GM21737 (cell line): ENCODE measurements around the gene UACA.
"Not testable (repeated sequence)": the region's sequence is repeated elsewhere in the genome, so short reads cannot be mapped to it uniquely, and the experiment has no call there.

Source experiments
- ATAC-seq: cut with Tn5 transposase; IDR thresholded peaks from one replicate; pipeline ENCODE4 v1.9.1; 2021; ENCODE audit warnings: mild to moderate bottlenecking, moderate library complexity; ENCODE audit not compliant: unreplicated experiment

The UACA gene

GRCh38 chr15:70763120-70763949, at the start of gene UACA:
UACA (minus strand) TSS chr15:70763558; CDS start chr15:70763407, 151 bp downstream.
- ATAC-seq = peak; percentile 88

GRCh38 chr15:70812827-70813364, 49.5 kb upstream of the UACA start:
- ATAC-seq = no peak

- no peak for ATAC-seq
Measured at GRCh38 chr15:70810916-70811578, 47.7 kb upstream of the UACA start.

- no peak for ATAC-seq
Measured at GRCh38 chr15:70806992-70807712, 43.8 kb upstream of the UACA start.

- not testable (repeated sequence) for ATAC-seq
Measured at GRCh38 chr15:70804388-70804787, 41.0 kb upstream of the UACA start.

- ATAC-seq = no peak
Measured at GRCh38 chr15:70802629-70803028, 39.3 kb upstream of the UACA start.

GRCh38 chr15:70801109-70801508, 37.8 kb upstream of the UACA start:
- ATAC-seq = no peak

GRCh38 chr15:70799667-70800450, 36.5 kb upstream of the UACA start:
- no peak for ATAC-seq

GRCh38 chr15:70797464-70797863, 34.1 kb upstream of the UACA start:
- ATAC-seq = no peak

GRCh38 chr15:70796516-70797310, 33.4 kb upstream of the UACA start:
- ATAC-seq = no peak

- no peak for ATAC-seq
Measured at GRCh38 chr15:70795311-70795665, 31.9 kb upstream of the UACA start.

- no peak for ATAC-seq
Measured at GRCh38 chr15:70794596-70795310, 31.4 kb upstream of the UACA start.

GRCh38 chr15:70793694-70794093, 30.3 kb upstream of the UACA start:
- ATAC-seq = no peak

- ATAC-seq = no peak
Measured at GRCh38 chr15:70792171-70792573, 28.8 kb upstream of the UACA start.

GRCh38 chr15:70791259-70791658, 27.9 kb upstream of the UACA start:
- ATAC-seq = no peak

GRCh38 chr15:70789213-70789612, 25.9 kb upstream of the UACA start:
- no peak for ATAC-seq

GRCh38 chr15:70788114-70789049, 25.0 kb upstream of the UACA start:
- no peak for ATAC-seq

GRCh38 chr15:70786996-70787395, 23.6 kb upstream of the UACA start:
- no peak for ATAC-seq
